DOHH2 (cell line): Measurements from ENCODE around the gene TTC3.

Experiments
- EZH2phosphoT487 ChIP-seq: fragments of 200-600 bp; sonication (generic); IDR thresholded peaks from 2 replicates; pipeline ENCODE4 v1.6.1; 2017; ENCODE audit warnings: borderline replicate concordance, mild to moderate bottlenecking, antibody characterized with exemption, low read length, moderate library complexity, mixed read lengths
- TF ChIP-seq, protein P1 (sequence below): fragments of 200-600 bp; sonication (generic); IDR thresholded peaks from one replicate; pipeline ENCODE4 v1.5.1; 2014; ENCODE audit warnings: antibody characterized with exemption, mild to moderate bottlenecking, low read depth, low read length; ENCODE audit not compliant: poor library complexity, severe bottlenecking

DNA sequence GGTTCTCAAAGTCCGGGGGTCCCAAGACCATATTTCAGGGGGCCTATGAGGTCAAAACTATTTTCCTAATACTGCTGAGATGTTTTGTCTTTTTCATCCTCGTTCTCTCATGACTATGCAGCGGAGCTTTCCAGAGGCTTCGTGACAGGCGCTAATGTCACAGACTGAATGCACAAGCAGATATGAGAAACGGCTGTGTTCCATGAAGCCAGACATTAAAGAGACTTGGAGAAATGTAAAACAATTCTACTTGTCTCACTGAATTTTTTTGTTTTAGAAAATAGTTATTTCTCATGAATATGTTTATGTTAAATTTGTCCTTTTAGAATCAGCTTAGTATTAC, 10.5 kb upstream of the TTC3 start:
- TF ChIP-seq, protein P1, sequence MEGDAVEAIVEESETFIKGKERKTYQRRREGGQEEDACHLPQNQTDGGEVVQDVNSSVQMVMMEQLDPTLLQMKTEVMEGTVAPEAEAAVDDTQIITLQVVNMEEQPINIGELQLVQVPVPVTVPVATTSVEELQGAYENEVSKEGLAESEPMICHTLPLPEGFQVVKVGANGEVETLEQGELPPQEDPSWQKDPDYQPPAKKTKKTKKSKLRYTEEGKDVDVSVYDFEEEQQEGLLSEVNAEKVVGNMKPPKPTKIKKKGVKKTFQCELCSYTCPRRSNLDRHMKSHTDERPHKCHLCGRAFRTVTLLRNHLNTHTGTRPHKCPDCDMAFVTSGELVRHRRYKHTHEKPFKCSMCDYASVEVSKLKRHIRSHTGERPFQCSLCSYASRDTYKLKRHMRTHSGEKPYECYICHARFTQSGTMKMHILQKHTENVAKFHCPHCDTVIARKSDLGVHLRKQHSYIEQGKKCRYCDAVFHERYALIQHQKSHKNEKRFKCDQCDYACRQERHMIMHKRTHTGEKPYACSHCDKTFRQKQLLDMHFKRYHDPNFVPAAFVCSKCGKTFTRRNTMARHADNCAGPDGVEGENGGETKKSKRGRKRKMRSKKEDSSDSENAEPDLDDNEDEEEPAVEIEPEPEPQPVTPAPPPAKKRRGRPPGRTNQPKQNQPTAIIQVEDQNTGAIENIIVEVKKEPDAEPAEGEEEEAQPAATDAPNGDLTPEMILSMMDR: no peak
- no peak for TF ChIP-seq EZH2phosphoT487
